NCI-H226 (cell line): ENCODE measurements around the gene IDUA.

Experiments used
- DNase-seq: peaks from one replicate; pipeline ENCODE4 v3.0.0-alpha.2; 2015

The IDUA gene

GRCh38 chr4:1017706-1018105 is 30.9 kb downstream of the IDUA start:
- no peak for DNase-seq

- no peak for DNase-seq
Observed at GRCh38 chr4:1018147-1019020, 31.5 kb downstream of the IDUA start.

DNA sequence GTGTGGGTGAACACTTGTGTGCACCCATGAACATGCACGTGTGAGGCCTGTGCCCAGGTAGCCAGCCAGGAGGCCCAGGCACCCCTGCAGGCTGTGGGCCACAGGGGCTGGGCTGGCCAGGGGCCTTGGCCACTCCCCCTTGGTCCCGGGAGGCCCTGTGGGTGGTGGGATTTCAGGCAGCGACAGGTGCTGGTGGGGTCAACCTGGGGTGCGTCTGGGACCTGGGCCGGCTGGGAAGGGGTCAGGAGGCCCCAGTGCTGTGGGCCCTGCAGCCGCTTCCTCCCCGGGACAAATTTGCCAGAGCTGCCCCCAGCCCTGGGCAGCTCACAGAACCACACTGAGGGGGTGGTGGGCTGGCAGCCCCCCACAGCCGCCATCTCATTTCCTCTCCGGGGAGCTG is 32.5 kb downstream of the IDUA start:
- DNase-seq, result no peak

- DNase-seq, result no peak
Observed at GRCh38 chr4:1019729-1020470, 33.1 kb downstream of the IDUA start.

- DNase-seq, result no peak
Observed at GRCh38 chr4:1021386-1022050, 34.7 kb downstream of the IDUA start.

DNA sequence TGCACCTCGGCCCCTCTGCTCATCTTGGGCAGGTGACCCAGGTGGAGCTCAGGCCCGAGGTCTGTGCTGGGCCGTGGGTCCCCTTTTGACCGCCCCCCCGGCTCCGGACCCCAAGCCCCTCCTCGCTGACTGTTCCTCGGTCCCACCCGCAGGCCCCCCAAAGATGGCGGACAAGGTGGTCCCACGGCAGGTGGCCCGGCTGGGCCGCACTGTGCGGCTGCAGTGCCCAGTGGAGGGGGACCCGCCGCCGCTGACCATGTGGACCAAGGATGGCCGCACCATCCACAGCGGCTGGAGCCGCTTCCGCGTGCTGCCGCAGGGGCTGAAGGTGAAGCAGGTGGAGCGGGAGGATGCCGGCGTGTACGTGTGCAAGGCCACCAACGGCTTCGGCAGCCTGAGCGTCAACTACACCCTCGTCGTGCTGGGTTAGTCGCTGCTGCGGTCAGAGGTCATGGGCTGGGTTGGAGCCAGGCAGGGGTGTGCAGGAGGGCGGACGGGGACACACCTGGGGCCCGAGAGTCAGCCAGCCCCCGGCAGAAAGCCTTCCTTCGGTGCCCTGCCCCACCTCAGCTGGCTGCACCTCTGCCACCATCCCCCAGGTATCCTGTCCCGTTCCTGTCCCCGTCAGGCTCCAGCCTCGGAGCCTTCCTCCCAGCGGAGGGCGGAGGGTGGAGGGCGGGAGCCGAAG is 35.4 kb downstream of the IDUA start:
- DNase-seq, result no peak

GRCh38 chr4:1022739-1023066 is 35.9 kb downstream of the IDUA start:
- no peak for DNase-seq

- no peak for DNase-seq
Observed at GRCh38 chr4:1023075-1023640, 36.3 kb downstream of the IDUA start.

GRCh38 chr4:1023895-1024740 is 37.3 kb downstream of the IDUA start:
- no peak for DNase-seq

- DNase-seq, result no peak
Observed at GRCh38 chr4:1024882-1025545, 38.2 kb downstream of the IDUA start.

DNA sequence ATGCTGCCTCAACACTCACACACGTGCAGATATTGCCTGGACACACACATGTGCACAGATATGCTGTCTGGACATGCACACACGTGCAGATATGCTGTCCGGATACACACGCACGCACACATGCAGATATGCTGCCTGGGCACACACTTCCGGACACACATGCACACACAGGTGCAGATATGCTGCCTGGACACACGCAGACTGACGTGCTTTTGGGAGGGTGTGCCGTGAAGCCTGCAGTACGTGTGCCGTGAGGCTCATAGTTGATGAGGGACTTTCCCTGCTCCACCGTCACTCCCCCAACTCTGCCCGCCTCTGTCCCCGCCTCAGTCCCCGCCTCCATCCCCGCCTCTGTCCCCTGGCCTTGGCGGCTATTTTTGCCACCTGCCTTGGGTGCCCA is 39.3 kb downstream of the IDUA start:
- DNase-seq, result no peak

DNA sequence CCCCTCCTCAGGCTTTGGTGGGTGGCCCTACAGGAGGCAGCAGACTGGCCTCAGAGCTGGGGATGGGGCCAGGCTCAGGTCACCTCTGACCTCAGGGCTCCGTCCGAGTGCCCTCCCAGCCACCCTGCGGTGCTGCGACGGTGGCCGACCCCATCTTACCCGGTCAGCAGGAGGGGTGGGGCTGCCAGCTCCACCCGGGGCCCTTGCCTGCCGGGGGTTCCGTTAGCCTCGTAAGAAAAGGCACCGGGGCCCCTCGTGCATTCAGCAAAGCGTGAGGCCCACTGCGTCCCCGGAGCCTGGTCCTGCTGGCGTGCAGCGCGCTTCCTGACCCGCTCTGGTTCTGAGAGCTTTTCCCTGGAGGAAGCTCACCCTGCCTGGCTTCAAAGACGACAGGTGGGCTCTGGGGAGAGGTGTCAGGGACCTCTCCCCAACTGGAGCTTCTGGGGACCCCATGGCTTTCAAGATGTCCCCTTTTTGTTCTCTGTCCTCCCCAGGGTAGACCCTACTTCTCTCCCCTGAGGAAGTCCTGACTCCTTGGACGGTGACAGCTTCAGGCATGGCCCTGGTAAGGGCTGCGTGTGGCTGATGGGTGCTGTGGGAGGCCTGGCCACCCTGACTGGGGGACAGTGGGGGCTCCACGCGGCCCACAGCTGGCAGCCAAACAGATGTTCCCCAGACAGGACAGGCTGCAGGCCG is 40.5 kb downstream of the IDUA start:
- DNase-seq, result no peak

DNA sequence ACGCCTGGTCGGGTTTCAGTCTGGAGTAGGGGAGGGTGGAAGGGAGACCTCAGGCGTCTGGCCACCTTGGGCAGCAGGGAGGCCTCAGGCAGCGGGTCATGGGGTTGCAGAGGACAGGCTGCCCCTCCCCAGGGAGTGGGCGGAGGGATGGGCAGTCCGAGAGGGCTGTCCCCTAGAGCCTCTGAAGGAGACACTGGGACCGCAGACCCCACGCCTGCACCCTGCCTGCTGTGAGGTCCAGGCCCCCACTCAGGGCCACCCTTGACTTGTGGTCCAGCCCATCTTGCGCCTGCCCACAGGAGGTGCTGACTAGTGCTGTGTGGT is 41.0 kb downstream of the IDUA start:
- DNase-seq, result no peak

GRCh38 chr4:1028574-1029220 is 41.9 kb downstream of the IDUA start:
- DNase-seq, result no peak

- no peak for DNase-seq
Observed at GRCh38 chr4:1029529-1029928, 42.7 kb downstream of the IDUA start.

- no peak for DNase-seq
Observed at GRCh38 chr4:1030031-1030430, 43.2 kb downstream of the IDUA start.

GRCh38 chr4:1030559-1030958 is 43.7 kb downstream of the IDUA start:
- no peak for DNase-seq

GRCh38 chr4:1031346-1031745 is 44.5 kb downstream of the IDUA start:
- no peak for DNase-seq

- DNase-seq, result no peak
Observed at GRCh38 chr4:1031956-1032795, 45.3 kb downstream of the IDUA start.
